AG20443 (cell line): ENCODE data around the gene ELP4.
"Not testable (repeated sequence)": the region's sequence is repeated elsewhere in the genome, so short reads cannot be mapped to it uniquely, and the experiment has no call there.

Source experiments
- DNase-seq: peaks from one replicate; pipeline ENCODE4 v3.0.0; 2012; ENCODE audit warnings: low spot score, mixed read lengths

ELP4 gene

GRCh38 chr11:31555938-31556337 is 46.4 kb downstream of the ELP4 start:
- DNase-seq = no peak

GRCh38 chr11:31558001-31558400 is 48.4 kb downstream of the ELP4 start:
- DNase-seq = no peak

GRCh38 chr11:31560842-31561476 is 51.4 kb downstream of the ELP4 start:
- DNase-seq = no peak

DNA sequence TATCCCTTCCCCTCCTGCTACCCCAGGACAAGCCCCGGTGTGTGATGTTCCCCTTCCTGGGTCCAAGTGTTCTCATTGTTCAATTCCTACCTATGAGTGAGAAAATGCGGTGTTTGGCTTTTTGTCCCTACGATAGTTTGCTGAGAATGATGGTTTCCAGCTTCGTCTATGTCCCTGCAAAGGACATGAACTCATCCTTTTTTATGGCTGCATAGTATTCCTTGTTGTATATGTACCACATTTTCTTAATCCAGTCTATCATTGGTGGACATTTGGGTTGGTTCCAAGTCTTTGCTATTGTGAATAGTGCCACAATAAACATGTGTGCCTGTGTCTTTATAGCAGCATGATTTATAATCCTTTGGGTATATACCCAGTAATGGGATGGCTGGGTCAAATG is 55.0 kb downstream of the ELP4 start:
- DNase-seq = not testable (repeated sequence)

- DNase-seq = not testable (repeated sequence)
These were observed 64.6 kb downstream of the ELP4 start for GRCh38 chr11:31574133-31574532.

- DNase-seq = not testable (repeated sequence)
These were observed 66.2 kb downstream of the ELP4 start for GRCh38 chr11:31575764-31576163.

DNA sequence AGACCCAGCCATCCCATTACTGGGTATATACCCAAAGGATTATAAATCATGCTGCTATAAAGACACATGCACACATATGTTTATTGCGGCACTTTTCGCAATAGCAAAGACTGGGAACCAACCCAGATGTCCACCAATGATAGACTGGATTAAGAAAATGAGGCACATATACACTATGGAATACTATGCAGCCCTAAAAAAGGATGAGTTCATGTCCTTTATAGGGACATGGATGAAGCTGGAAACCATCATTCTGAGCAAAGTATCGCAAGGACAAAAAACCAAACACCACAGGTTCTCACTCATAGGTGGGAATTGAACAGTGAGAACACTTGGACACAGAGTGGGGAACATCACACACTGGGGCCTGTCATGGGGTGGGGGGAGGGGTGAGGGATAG is 69.8 kb downstream of the ELP4 start:
- not testable (repeated sequence) for DNase-seq

- no peak for DNase-seq
These were observed 73.1 kb downstream of the ELP4 start for GRCh38 chr11:31582697-31583096.

DNA sequence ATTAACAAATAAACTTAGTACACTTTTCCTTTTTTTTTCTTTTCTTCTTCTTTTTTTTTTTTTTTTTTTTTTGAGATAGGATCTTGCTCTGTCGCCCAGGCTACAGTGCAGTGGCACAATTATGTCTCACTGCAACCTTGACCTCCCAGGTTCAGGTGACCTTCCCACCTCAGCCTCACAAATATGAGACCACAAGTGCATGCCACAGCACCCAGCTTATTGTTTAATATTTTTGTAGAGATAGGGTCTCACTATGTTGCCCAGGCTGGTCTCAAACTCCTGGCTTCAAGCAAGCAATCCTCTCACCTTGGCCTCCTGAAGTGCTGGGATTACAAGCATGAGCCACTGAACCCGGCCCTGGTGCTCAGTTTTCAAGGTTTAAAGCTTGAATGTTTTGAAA is 88.9 kb downstream of the ELP4 start:
- no peak for DNase-seq

DNA sequence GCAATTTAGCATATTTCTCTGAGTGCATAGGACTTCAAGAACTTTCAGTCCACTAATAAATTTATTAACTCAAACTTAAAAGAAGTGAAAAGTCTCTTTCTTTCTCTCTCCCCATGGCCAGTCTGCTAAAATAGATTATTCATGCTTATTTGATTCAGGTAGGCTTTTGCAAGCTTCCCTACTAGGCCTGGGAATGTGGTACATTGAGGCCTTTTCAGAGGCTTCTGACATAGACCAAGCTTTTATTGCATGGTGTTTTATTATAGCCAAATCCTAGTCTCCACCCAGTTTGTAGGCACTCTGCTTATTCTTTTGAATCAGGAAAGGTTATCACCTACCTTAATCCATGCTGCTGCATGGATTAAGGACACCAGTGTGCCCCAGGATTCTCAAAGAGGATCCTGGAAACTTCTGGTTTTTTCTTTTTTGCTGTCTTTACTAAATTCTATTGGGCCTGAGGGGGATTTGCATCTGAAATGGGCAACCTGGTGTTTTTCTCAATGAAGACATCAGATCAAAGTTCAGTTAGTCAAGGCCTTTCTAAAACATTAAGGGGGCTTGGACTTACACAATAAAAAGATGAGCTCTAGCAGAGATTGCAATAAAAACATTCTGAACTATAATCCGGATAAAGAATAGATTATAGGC is 92.2 kb downstream of the ELP4 start:
- DNase-seq = no peak

GRCh38 chr11:31606893-31607292 is 97.3 kb downstream of the ELP4 start:
- no peak for DNase-seq

GRCh38 chr11:31607914-31608313 is 98.3 kb downstream of the ELP4 start:
- no peak for DNase-seq

GRCh38 chr11:31608995-31609394 is 99.4 kb downstream of the ELP4 start:
- no peak for DNase-seq

DNA sequence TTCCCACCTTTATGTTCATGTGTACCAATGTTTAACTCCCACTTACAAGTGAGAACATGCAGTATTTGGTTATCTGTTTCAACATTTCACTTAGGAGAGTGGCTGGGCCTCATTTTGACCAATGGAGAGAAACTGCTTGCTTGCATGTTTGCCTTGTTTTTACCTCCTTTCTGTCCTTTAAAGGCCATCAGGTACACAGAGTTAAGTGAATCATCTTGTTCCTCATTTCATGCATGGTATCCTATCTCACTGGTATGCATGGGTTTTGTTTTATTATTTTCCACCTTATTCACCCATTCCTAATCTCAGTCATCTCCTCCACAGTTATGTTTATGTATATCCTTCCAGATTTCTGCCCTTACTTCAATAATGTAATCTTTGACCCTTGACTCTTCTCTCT is 101.0 kb downstream of the ELP4 start:
- DNase-seq = no peak

GRCh38 chr11:31617246-31617645 is 107.7 kb downstream of the ELP4 start:
- no peak for DNase-seq

- DNase-seq = no peak
These were observed 110.4 kb downstream of the ELP4 start for GRCh38 chr11:31619980-31620379.

GRCh38 chr11:31620434-31620833 is 110.9 kb downstream of the ELP4 start:
- DNase-seq = no peak

GRCh38 chr11:31625868-31626267 is 116.3 kb downstream of the ELP4 start:
- DNase-seq = no peak

DNA sequence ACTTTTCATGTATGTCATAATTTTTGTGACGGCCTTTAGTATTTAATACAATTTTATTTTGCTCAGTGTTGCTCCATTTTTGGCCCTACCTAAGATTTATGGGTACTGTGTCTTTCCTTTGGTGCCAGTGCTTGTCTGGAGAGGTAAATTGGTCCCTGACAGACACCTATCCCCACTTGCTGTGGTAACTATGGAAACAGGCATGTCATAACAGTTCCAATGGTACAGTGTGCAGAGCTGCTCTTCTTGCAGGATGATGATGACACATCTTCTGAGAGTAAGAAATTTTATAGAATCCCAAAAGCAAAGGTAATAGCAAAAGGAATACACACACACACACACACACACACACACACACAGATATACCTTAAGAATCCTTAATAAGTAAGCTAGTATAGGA is 118.5 kb downstream of the ELP4 start:
- DNase-seq = no peak

DNA sequence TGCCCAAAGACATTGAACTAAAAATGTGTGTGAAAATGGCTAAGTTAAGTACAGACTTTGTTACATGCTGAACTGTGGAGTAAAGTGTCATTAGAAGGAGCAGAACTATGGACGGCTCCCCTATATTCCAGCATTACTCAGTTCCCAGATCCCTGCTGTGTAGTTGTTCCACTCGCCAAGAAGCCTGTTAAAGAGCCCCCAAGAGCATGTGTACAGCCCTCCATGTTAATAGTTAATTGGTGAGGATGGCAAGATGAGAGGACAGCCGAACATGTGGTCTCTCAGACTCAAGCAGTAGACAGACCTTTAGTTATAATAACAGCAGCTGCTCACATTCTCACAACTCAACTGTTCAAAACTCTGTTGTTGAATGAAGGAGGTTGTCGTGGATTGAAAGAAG is 127.4 kb downstream of the ELP4 start:
- DNase-seq = no peak

DNA sequence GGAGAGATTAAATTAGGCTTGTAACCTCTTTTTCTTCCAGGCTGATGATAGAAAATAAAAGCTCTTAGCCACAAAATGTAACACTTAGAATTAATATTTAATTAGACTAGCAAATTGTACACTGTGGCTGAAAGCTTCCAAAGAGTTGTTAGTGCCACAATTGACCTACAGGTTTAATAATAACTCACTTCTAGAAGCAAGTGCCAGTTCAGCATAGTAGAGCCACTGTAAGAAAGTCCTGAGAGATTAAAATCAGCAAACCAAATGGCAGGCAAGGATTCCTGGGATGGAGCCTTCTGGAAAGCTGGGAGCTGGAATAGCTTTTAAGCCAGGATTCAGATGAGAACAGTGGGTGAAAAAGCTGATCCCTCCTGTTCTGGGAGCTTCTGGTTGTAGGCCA is 131.0 kb downstream of the ELP4 start:
- DNase-seq = no peak

DNA sequence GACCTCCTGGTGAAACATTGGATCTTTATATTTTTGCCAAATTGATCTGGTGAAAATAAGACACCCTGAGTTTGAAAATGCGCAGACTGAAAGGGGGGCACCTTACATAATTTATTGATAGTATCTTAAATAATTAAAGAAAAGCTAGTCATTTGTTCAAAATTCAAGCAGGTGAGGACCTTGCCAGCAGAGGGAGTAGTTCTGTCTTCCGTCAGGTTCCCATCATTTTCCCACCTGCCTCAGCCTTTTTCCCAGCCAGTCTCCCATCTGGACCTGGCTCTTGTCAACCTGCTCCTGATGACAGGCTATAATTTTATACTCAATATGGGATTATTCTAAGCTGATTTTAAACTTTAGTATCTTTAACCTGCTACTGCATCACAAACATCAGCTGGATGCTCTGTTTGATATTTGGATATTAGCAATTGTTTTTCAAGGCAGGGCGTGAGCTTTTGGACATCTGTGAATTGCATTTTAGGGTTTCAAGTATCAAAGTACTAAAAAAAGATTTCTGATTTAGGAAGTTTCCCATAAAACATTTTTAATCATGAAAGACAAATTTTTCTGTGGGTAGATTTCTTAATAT is 132.0 kb downstream of the ELP4 start:
- DNase-seq = peak; percentile 18

DNA sequence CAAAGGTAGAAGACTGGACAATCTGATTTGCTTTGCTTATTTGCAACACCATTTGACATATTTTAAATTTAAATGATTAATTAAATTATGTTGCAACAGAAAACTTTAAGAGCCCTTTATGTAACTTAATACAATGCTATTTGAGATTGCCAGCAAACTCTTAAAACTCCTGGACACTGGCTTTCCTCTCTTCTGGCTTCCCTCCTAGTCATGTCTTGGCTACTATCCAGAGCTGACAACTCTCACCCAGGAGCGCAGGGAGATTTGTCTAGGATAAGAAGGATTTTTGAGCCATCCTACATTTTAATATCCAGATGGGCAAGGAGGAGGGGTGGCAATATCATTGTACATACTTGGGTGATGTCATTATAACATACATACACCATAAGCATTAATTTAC is 134.3 kb downstream of the ELP4 start:
- no peak for DNase-seq

DNA sequence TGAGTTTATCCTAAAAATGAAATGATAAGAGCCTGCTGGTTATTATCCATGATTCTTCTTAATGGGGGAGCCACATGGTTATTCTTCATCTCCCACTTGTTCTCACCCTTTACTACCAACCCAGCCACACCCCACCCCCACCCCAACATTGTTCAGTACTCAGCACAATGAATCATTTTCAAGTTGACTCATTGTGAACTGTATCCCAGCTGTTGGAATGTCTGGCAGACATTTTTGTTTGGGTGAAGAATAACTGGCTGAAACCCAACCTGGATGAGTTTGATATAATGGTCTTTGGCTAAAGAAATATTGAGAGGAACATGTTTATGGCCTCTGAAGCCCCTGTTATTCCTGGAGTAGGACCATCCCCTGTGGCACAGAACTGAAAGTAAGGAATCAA is 136.2 kb downstream of the ELP4 start:
- peak; percentile 61 for DNase-seq
